ENCODE measurements around the gene PNMA1. TPM values are rescaled to one million over a fixed set of nuclear protein-coding genes. Genes with fewer than 3 reads are reported as not detected.

PNMA1 gene
- total RNA-seq, 6 experiments from 2014 or later: 51.1 to 60.9 (median 53.2) TPM

- Mint-ChIP-seq H3K9me3 (no peaks in the 10 kb centered on the region), H3K27me3 (ENCODE audit: insufficient read depth) (peaks cover 2% of the 10 kb centered on the region), H3K36me3 (ENCODE audit: low read depth) (peaks cover 6% of the 10 kb centered on the region; the same call in 1 of the 2 replicates), H3K27ac (peak overlapping the region; percentile 89), H3K4me1 (ENCODE audit: low read depth) (peaks cover 67% of the 10 kb centered on the region), H3K4me3 (peak overlapping the region; percentile 83)
- TF ChIP-seq, protein P1, sequence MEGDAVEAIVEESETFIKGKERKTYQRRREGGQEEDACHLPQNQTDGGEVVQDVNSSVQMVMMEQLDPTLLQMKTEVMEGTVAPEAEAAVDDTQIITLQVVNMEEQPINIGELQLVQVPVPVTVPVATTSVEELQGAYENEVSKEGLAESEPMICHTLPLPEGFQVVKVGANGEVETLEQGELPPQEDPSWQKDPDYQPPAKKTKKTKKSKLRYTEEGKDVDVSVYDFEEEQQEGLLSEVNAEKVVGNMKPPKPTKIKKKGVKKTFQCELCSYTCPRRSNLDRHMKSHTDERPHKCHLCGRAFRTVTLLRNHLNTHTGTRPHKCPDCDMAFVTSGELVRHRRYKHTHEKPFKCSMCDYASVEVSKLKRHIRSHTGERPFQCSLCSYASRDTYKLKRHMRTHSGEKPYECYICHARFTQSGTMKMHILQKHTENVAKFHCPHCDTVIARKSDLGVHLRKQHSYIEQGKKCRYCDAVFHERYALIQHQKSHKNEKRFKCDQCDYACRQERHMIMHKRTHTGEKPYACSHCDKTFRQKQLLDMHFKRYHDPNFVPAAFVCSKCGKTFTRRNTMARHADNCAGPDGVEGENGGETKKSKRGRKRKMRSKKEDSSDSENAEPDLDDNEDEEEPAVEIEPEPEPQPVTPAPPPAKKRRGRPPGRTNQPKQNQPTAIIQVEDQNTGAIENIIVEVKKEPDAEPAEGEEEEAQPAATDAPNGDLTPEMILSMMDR (IDR thresholded peaks at IDR 0.05): no peak
- peak; percentile 48 for DNase-seq
These were observed 27.2 kb upstream of the PNMA1 start for GRCh38 chr14:73741386-73741875.

DNA sequence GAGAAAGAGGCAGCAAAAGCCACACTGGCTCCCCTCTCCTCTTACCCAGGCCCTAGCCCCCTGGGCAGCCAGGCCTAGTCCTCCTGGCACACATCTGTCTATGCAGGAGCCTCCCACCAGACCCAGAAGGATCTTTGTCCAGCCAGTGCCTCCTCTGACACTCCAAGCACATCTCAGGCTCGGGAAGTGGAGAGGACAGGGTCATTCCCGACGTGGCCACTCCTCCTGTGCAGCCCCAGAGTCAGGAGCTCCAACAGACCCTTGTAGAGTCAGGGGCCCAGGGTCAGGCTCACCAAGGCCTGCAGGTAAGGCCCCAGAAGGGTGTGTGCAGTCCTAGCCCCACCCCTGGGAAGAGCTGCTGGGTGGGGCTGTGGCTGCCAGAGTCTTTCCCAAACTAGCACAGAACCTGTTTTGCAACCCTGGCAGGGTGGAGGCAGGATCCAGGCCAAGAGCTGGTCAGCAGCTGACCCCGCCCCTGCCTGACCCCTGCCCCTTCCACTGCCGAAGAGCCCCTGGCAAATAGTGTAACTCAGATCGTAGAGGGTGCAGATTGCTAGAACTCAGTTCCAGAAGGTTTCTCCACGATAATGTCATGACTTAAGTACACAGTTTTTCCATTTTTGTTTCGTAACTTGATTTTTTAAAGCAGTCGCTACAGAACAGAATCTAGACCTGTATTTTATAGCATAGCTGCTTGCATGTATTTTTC lies 26.6 kb upstream of the PNMA1 start:
- no peaks in the 10 kb centered on the region for H3K9me3 Mint-ChIP-seq
- peaks cover 2% of the 10 kb centered on the region for H3K27me3 Mint-ChIP-seq (ENCODE audit: insufficient read depth)
- H3K36me3 Mint-ChIP-seq (ENCODE audit: low read depth): peaks cover 6% of the 10 kb centered on the region; the same call in 1 of the 2 replicates
- peak overlapping the region; percentile 83 for H3K4me3 Mint-ChIP-seq
- TF ChIP-seq, protein P1 (IDR thresholded peaks at IDR 0.05): no peak
- peaks cover 60% of the 10 kb centered on the region for H3K4me1 Mint-ChIP-seq (ENCODE audit: low read depth)
- DNase-seq: no peak
- peak overlapping the region; percentile 89 for H3K27ac Mint-ChIP-seq

- H3K27me3 Mint-ChIP-seq (ENCODE audit: insufficient read depth): peaks cover 2% of the 10 kb centered on the region
- DNase-seq: no peak
- TF ChIP-seq, protein P1 (IDR thresholded peaks at IDR 0.05): no peak
- peaks cover 6% of the 10 kb centered on the region; the same call in 1 of the 2 replicates for H3K36me3 Mint-ChIP-seq (ENCODE audit: low read depth)
- peaks cover 53% of the 10 kb centered on the region for H3K4me1 Mint-ChIP-seq (ENCODE audit: low read depth)
- peak overlapping the region; percentile 89 for H3K27ac Mint-ChIP-seq
- no peaks in the 10 kb centered on the region for H3K9me3 Mint-ChIP-seq
- H3K4me3 Mint-ChIP-seq: 0 out of 2 replicates have a peak overlapping the region, but pooled peaks have one; percentile 83
These were observed 25.9 kb upstream of the PNMA1 start for GRCh38 chr14:73739899-73740617.

GRCh38 chr14:73739174-73739898 lies 25.2 kb upstream of the PNMA1 start:
- H3K4me1 Mint-ChIP-seq (ENCODE audit: low read depth): peaks cover 46% of the 10 kb centered on the region
- DNase-seq: no peak
- no peaks in the 10 kb centered on the region for H3K9me3 Mint-ChIP-seq
- H3K4me3 Mint-ChIP-seq: no peak overlapping the region
- H3K27ac Mint-ChIP-seq: no peak overlapping the region
- no peaks in the 10 kb centered on the region; the same call in 1 of the 2 replicates for H3K27me3 Mint-ChIP-seq (ENCODE audit: insufficient read depth)
- peaks cover 6% of the 10 kb centered on the region; the same call in 1 of the 2 replicates for H3K36me3 Mint-ChIP-seq (ENCODE audit: low read depth)
- TF ChIP-seq, protein P1 (IDR thresholded peaks at IDR 0.05): no peak

DNA sequence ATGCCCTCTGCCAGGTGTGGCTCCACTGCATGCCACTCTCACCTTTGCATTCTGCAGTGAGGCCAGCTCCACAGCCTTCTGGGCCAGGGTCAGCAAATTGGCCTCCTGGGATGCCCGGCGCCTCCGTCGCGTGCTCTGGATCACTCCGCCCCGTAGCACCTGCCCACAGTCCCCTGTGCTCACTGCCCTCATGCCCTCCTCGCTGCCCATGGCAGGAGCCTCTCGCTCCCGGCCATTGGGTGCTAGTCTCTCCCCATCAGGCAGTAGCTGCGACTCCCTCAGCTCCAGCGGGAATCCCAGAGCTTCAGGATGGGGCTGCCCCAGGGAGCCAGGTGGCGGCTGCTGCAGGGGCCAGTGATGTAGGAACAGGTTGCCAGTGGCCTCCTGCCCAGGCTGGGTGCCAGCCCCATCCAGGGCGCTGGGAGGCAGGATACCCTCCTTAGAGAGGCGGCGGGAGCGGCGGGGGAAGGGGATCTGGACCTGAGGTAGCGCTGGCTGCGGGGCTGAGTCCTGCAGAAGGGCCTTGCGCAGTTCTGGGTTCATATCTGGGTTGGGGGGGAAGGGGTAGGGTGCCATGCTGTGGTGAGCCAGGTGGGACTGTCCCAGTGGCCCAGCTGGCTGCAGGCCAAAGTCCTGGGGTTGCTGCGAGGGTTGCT lies 24.5 kb upstream of the PNMA1 start:
- H3K27ac Mint-ChIP-seq: no peak overlapping the region
- no peaks in the 10 kb centered on the region; the same call in 1 of the 2 replicates for H3K27me3 Mint-ChIP-seq (ENCODE audit: insufficient read depth)
- no peak for DNase-seq
- TF ChIP-seq, protein P1 (IDR thresholded peaks at IDR 0.05): no peak
- H3K36me3 Mint-ChIP-seq (ENCODE audit: low read depth): peaks cover 6% of the 10 kb centered on the region; the same call in 1 of the 2 replicates
- H3K4me3 Mint-ChIP-seq: no peak overlapping the region
- peaks cover 39% of the 10 kb centered on the region for H3K4me1 Mint-ChIP-seq (ENCODE audit: low read depth)
- H3K9me3 Mint-ChIP-seq: no peaks in the 10 kb centered on the region
